Keratinocyte (primary cell): ENCODE data around the gene CEACAM6. TPM values are rescaled to one million over a fixed set of nuclear protein-coding genes. Genes with fewer than 3 reads are reported as not detected.

Experiments used
- DNase-seq: peaks from one replicate; pipeline ENCODE4 v3.0.0-alpha.2; 2011; ENCODE audit warnings: low read depth, missing footprints, low spot score
- FAIRE-seq: peaks from 2 replicates; lab custom pipeline; 2011; peaks lifted over from hg19 to GRCh38; lab: Jason Lieb, UNC
- H2AFZ ChIP-seq: 2 replicates; pipeline ENCODE4 v1.6.0; 2012; ENCODE audit warnings: low read length, control low read depth, inconsistent platforms; ENCODE audit not compliant: control insufficient read depth
- H3K27ac ChIP-seq: 2 replicates; pipeline ENCODE4 v1.5.1; 2011; ENCODE audit warnings: low read length; ENCODE audit not compliant: control insufficient read depth, insufficient read depth
- H3K27me3 ChIP-seq: 3 replicates; pipeline ENCODE4 v1.6.0; 2011; ENCODE audit warnings: low read length; ENCODE audit not compliant: control insufficient read depth, insufficient read depth; ENCODE audit errors: extremely low read depth
- H3K36me3 ChIP-seq, 2 experiments: 2 replicates in 1 of 2; 3 replicates in 1 of 2; pipeline ENCODE4 v1.5.1; 2011; ENCODE audit warnings: low read length in 2 of 2, mild to moderate bottlenecking in 1 of 2; ENCODE audit not compliant: control insufficient read depth in 2 of 2, insufficient read depth in 2 of 2; ENCODE audit errors: extremely low read depth in 1 of 2
- H3K4me1 ChIP-seq: 3 replicates; pipeline ENCODE4 v1.5.1; 2011; ENCODE audit warnings: low read length; ENCODE audit not compliant: control insufficient read depth, insufficient read depth; ENCODE audit errors: extremely low read depth
- H3K4me2 ChIP-seq: 3 replicates; pipeline ENCODE4 v1.6.0; 2011; ENCODE audit warnings: low read depth, low read length; ENCODE audit not compliant: control insufficient read depth, insufficient read depth; ENCODE audit errors: extremely low read depth
- H3K4me3 ChIP-seq, 3 experiments: fragments of 200-600 bp in 1 of 3; sonication (generic) in 1 of 3; 2 replicates in 2 of 3; 3 replicates in 1 of 3; pipeline ENCODE4 v1.5.1; 2011 to 2016; ENCODE audit warnings: low read length in 3 of 3, mild to moderate bottlenecking in 3 of 3, control low read depth in 2 of 3, inconsistent platforms in 1 of 3, low read depth in 1 of 3, mixed read lengths in 1 of 3, mixed run types in 1 of 3, moderate library complexity in 1 of 3; ENCODE audit not compliant: control insufficient read depth in 2 of 3, insufficient read depth in 2 of 3; ENCODE audit errors: extremely low read depth in 1 of 3
- H3K79me2 ChIP-seq: 2 replicates; pipeline ENCODE4 v1.6.0; 2012; ENCODE audit warnings: low read length; ENCODE audit not compliant: control insufficient read depth, insufficient read depth
- H3K9ac ChIP-seq: 3 replicates; pipeline ENCODE4 v1.6.0; 2011; ENCODE audit warnings: low read length; ENCODE audit not compliant: control insufficient read depth, insufficient read depth; ENCODE audit errors: extremely low read depth
- H3K9me1 ChIP-seq: 3 replicates; pipeline ENCODE4 v1.6.0; 2011; ENCODE audit warnings: low read length; ENCODE audit not compliant: control insufficient read depth, insufficient read depth; ENCODE audit errors: extremely low read depth
- H3K9me3 ChIP-seq: 2 replicates; pipeline ENCODE4 v1.5.1; 2012; ENCODE audit warnings: low read depth, low read length; ENCODE audit not compliant: control insufficient read depth
- H4K20me1 ChIP-seq: 3 replicates; pipeline ENCODE4 v1.6.0; 2011; ENCODE audit warnings: low read length; ENCODE audit not compliant: control insufficient read depth, insufficient read depth; ENCODE audit errors: extremely low read depth
- EZH2 ChIP-seq: IDR thresholded peaks from one replicate; pipeline ENCODE4 v1.6.1; 2012; ENCODE audit warnings: inconsistent platforms, mild to moderate bottlenecking, low read length, moderate library complexity
- dilution Hi-C: fragments of 300-500 bp; cut with MboI; formaldehyde crosslinking; loops from one replicate; pipeline ENCODE4 v1.7.0; 2020; ENCODE audit warnings: low sequenced_read_pairs; ENCODE audit not compliant: extremely low pct_ligation_motif_present
- polyA plus RNA-seq, 5 experiments: library from polyadenylated mRNA; depleted of rRNA in 3 of 5; stranded (reverse) in 3 of 5; stranded (forward) in 1 of 5; unstranded in 1 of 5; fragments of >200 nt; gene quantifications; 1 replicate in 1 of 5; 2 replicates in 3 of 5; 3 replicates in 1 of 5; pipeline versions ENCODE4 v1.2.1 to v1.2.3, GENCODE V29; 2011 to 2012; ENCODE audit warnings: missing spikeins in 2 of 5, low read depth in 1 of 5, low replicate concordance in 1 of 5
- TF ChIP-seq, protein P1 (sequence below), 3 experiments: IDR thresholded peaks in 1 of 3; conservative IDR thresholded peaks in 1 of 3; optimal IDR thresholded peaks in 1 of 3; 2 replicates in 2 of 3; 3 replicates in 1 of 3; pipeline versions ENCODE3 to v1.5.1; 2011; ENCODE audit warnings: low read length in 3 of 3, mild to moderate bottlenecking in 3 of 3, moderate library complexity in 2 of 3, control low read depth in 1 of 3, inconsistent platforms in 1 of 3; ENCODE audit not compliant: insufficient read depth in 2 of 3; ENCODE audit errors: extremely low read depth in 1 of 3

CEACAM6 gene
- polyA plus RNA-seq, 1 donor (not counting 4 experiments of a cell fraction or from before 2014, with no cell fraction given) = 1.00 TPM

DNA sequence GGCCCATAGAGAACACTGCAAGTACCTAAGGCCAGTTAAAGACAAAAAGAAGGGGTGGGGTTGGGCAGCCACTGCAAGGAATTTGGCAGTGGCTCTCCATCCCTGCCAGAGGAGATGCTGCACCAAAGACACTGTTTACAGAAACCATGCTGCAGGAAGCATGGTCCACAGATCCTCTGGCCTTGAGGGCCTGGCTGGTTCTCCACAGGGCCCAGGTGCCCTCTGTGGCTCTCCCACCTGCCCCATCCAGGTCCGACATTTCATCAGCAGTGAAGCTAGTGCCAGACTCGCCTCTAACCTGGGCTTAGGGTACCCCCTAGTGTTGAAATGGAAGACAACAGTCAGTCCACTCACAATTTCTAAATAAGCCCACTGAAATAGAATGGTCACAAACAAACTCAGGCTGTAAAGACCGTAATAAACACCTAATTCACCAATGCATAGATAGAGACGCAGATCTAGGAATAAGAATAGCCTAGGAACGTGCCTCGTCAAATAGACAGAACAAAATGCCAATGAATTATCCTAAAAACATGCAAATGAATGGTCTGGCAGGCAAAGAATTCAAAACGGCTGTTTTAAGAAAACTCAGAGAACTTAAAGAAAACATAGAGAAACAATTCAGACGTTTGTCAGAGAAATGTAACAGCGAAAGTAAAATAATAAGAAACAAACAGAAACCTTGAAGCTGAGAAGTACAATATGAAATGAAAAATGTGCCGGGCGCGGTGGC is 65.8 kb downstream of the CEACAM6 start:
- Histone ChIP-seq H3K4me3 (no peak overlapping the region), H3K79me2 (no peaks in the 10 kb centered on the region), H3K9me1 (no peaks in the 10 kb centered on the region), H3K4me1 (no peaks in the 10 kb centered on the region), H4K20me1 (no peaks in the 10 kb centered on the region), H3K27ac (no peak overlapping the region), H3K9ac (no peak overlapping the region), H3K36me3 (no peaks in the 10 kb centered on the region), H3K27me3 (no peaks in the 10 kb centered on the region), H3K4me2 (no peak overlapping the region), H2AFZ (no peak overlapping the region), H3K9me3 (no peaks in the 10 kb centered on the region)
- TF ChIP-seq, protein P1, sequence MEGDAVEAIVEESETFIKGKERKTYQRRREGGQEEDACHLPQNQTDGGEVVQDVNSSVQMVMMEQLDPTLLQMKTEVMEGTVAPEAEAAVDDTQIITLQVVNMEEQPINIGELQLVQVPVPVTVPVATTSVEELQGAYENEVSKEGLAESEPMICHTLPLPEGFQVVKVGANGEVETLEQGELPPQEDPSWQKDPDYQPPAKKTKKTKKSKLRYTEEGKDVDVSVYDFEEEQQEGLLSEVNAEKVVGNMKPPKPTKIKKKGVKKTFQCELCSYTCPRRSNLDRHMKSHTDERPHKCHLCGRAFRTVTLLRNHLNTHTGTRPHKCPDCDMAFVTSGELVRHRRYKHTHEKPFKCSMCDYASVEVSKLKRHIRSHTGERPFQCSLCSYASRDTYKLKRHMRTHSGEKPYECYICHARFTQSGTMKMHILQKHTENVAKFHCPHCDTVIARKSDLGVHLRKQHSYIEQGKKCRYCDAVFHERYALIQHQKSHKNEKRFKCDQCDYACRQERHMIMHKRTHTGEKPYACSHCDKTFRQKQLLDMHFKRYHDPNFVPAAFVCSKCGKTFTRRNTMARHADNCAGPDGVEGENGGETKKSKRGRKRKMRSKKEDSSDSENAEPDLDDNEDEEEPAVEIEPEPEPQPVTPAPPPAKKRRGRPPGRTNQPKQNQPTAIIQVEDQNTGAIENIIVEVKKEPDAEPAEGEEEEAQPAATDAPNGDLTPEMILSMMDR (optimal IDR thresholded peaks at IDR 0.05 in 1 of 3, IDR thresholded peaks at IDR 0.05 in 1 of 3, conservative IDR thresholded peaks at IDR 0.05 in 1 of 3; ENCODE audit: extremely low read depth in 1 of 3, insufficient read depth in 2 of 3, low read length in 3 of 3) = peak; percentile 61 to 75 (median 74)
- TF ChIP-seq EZH2 = no peak
- FAIRE-seq = no peak
- no peak for DNase-seq
- dilution Hi-C loops = no loop called here

Other genes with a start within 250 kb of the CEACAM6 start
- gene CEACAM21, start 179.4 kb upstream of the CEACAM6 start, polyA plus RNA-seq = not detected in 3 replicates
- not detected in 3 replicates for gene CEACAM4, start 128.5 kb upstream of the CEACAM6 start, polyA plus RNA-seq
- gene CEACAM7, start 67.3 kb upstream of the CEACAM6 start, polyA plus RNA-seq = not detected in 3 replicates
- 0.03 TPM in 1 of 3 replicates, not detected in the others for gene CEACAM5, start 46.9 kb upstream of the CEACAM6 start, polyA plus RNA-seq
- not detected in 3 replicates for gene CEACAM3, start 41.1 kb downstream of the CEACAM6 start, polyA plus RNA-seq
- gene LYPD4, start 89.2 kb downstream of the CEACAM6 start, polyA plus RNA-seq = not detected in 3 replicates
- gene DMRTC2, start 89.5 kb downstream of the CEACAM6 start, polyA plus RNA-seq = not detected in 3 replicates
- 2,269 to 3,039 TPM (median 2,290 TPM) in 3 replicates for gene RPS19, start 104.7 kb downstream of the CEACAM6 start, polyA plus RNA-seq
- gene CD79A, start 121.7 kb downstream of the CEACAM6 start, polyA plus RNA-seq = 0.07 to 0.19 TPM (median 0.14 TPM) in 3 replicates
- gene ARHGEF1, start 127.7 kb downstream of the CEACAM6 start, polyA plus RNA-seq = 30.5 to 58.4 TPM (median 43.1 TPM) in 3 replicates
- not detected in 3 replicates for gene ERFL, start 172.9 kb downstream of the CEACAM6 start, polyA plus RNA-seq
- 107 to 232 TPM (median 132 TPM) in 3 replicates for gene RABAC1, start 203.8 kb downstream of the CEACAM6 start, polyA plus RNA-seq
- gene ATP1A3, start 238.7 kb downstream of the CEACAM6 start, polyA plus RNA-seq = 0.05 to 0.09 TPM in 2 of 3 replicates, not detected in the other